GM19238 (cell line): Measurements from ENCODE around the gene TAOK3.
"Not testable (repeated sequence)": the region's sequence is repeated elsewhere in the genome, so short reads cannot be mapped to it uniquely, and the experiment has no call there.

ENCODE experiments used
- DNase-seq: peaks from one replicate; pipeline ENCODE4 v3.0.0; 2011; ENCODE audit warnings: low spot score; ENCODE audit not compliant: insufficient read length

Gene TAOK3

DNA sequence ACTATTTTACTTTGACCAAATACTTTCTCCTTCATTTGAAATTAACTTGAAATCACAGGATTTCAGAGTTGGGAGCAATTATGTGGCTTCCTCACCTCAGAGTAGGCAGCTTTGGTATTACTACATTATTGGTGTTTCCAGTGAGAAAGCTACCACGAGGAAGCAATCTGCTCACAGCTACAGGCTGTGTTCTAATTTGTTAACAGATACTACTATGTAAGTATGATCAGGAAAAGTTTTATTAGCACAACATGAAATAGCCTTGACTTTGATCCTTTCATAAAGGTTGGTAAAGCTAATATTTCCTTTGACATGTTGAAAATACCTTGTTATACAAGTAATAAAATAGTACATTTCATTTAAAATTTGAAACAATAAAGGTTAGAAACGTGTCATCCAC lies 30.6 kb downstream of the TAOK3 start:
- DNase-seq: no peak

- DNase-seq: no peak
These were observed 35.4 kb downstream of the TAOK3 start for GRCh38 chr12:118337194-118337838.

DNA sequence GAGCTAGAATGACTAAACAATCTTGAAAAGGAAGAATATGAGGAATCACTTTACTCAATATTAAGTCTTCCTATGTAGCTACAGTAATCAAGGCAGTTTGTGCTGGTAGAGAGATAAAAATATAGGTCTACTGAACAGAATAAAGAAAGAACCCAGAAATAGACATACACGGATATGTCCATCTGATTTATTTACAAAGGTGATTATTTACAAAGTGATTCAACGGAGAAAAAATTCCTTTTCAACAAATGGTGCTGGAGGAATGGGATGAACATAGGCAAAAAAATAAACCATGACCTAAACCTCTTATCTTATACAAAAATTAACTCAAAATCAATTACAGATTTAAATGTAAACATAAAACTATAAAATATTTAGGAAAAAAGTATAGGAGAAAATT lies 36.6 kb downstream of the TAOK3 start:
- no peak for DNase-seq

DNA sequence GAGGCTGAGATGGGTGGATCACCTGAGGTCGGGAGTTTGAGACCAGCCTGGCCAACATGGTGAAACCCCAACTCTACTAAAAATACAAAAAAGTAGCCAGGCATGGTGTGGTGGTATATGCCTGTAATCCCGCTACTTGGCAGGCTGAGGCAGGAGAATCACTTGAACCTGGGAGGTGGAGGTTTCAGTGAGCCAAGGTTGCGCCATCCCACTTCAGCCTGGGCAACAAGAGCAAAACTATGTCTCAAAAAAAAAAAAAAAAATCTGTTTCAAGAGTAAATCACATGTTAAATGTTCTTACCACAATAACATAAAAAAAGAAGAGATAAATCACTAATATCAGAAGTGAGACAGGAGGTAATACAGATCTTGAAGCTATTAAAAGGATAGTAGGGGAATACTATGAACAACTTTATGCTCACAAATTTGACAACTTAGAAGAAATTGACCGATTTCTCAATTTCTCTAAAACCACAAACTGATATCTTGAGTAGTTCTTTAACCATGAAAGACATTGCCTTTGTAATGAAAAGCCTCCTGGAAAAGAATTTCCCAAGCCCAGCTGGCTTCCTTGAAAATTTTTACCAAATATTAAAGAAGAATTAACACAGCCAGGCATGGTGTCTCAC lies 37.7 kb downstream of the TAOK3 start:
- DNase-seq: no peak

DNA sequence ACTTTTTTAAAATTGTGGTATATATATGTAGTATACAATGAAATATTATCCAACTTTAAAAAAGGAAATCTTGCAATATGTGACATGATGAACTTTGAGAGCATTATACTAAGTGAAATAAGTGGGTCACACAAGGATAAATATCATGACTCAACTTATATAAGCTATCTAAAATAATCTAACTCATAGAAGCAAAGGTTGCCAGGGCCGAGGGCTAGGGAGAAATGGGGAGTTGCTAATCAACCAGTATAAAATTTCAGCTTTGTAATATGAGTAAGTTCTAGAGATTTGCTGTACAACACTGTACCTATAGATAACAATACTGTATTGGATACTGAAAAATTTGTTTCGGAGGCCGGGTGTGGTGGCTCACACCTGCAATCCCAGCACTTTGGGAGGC lies 38.5 kb downstream of the TAOK3 start:
- no peak for DNase-seq

GRCh38 chr12:118332511-118332910 lies 40.2 kb downstream of the TAOK3 start:
- DNase-seq: no peak

DNA sequence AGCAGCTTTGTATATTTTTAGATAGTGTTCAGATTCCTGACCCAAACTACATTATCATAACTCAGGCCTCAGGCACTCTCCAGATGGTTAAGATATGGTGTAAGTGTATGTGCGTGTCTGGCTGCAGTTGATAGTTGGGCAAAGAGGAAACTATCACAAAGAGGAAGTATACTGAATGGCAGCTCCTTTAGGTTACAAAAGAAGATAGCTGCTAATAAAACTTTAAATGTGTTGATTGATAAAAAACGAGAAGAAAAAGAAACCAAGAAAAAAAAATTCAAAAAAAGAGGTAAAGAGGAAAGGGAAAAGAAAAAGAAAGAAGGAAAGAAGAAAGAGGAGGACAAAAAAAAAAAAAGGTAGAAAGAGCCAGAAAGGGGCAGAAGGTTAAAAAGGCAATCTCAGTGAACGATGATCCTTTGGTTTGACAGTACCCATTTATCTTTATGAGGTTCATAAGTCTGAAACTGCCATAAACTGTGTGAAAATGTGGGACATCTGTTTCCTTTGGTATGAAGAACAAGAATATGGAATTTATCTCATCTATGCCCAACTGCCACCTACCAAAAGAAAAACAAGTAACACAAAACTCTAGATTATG lies 42.2 kb downstream of the TAOK3 start:
- DNase-seq: no peak

DNA sequence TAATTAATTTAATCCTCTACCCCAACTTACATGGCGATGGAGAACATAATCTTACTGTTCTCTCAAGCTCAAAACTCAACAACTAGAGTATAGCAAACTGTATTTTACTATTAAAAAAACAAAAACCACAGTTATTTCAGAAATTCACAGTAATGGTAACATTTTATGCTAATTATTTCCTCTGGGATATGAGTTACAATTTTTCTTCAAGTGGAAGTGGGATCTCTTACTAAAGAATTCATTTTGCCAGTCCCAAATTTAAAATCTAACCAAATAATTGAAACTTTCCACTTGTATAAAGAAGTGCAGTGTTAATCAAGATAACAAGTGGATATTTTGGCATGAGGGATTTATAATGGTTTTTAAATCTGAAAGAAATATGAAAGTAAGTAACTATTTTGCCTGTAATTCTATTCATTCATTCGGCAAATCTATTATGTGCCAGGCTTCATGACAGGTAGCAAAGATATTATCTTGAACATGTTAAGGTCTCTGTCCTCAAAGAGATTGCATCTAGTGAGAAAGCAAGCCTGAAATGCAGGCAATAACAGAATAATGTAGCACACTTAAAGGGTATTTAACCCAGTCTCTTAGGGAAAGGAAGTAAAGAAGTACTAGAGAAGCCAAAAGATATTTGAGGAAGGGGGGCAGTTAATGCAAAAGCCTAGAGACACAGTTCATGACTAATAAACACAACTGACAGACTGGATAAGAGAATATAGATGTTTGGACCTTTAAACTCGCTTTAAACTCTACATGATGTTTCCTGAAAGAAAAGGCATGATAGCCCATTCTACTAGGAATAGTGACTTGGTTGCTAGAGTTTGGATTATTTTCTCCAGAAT lies 44.0 kb downstream of the TAOK3 start:
- no peak for DNase-seq

DNA sequence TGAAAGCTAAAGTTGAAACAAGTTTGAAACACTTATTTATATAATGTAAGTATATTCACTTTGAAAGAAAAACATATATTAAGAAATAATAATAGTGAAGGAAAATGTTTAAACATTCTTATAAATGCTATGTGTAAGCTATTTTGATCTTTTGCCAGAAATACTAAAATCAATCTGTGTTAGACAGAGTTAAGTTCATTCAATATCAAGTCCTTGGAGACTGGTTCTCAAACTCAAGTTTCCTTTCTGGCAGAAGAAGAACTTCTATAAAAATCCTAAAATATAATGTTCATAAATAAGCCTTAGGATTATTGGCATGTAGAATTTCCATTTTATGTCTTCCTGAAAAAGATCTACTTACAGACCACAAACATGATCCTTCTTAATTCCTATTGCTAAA lies 45.3 kb downstream of the TAOK3 start:
- no peak for DNase-seq

GRCh38 chr12:118326991-118327390 lies 45.7 kb downstream of the TAOK3 start:
- DNase-seq: no peak

GRCh38 chr12:118325081-118325480 lies 47.6 kb downstream of the TAOK3 start:
- DNase-seq: no peak

- DNase-seq: no peak
These were observed 53.1 kb downstream of the TAOK3 start for GRCh38 chr12:118319627-118320026.

- DNase-seq: no peak
These were observed 54.0 kb downstream of the TAOK3 start for GRCh38 chr12:118318744-118319143.

DNA sequence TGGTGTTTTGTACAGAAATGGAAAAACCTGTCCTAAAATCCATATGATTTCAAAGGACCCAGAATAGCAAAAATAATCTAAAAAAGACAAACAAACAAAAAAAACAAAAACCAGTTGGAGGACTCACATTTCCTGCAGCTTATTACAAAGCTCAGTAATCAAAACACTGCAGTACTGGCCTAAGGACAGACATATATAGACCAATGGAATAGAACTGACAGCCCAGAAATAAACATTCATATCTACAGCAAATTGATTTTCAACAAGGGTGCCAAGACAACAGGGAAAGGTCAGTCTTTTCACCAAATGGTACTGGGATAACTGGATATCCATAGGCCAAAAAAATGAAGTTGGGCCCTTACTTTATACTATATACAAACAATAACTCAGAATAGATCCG lies 55.0 kb downstream of the TAOK3 start:
- no peak for DNase-seq

GRCh38 chr12:118315821-118316220 lies 56.9 kb downstream of the TAOK3 start:
- DNase-seq: no peak

DNA sequence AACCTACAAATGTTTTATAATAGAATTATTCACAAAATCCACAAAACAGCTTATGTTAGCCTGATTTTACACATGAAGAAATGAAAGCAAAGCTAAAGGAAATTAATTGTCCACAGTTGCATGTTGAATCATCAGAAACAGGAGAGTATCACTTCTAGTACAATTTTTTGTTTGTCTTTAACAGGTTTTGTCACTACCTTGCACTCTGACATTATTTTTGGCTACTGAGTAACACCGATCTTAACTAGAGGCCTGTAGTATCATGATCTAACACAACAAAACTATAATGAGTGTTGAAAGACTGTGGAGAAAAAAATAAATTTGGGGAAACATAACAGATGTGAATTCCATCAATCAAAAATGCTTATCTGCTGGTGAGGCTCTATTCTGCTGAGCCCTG lies 60.1 kb downstream of the TAOK3 start:
- DNase-seq: no peak

DNA sequence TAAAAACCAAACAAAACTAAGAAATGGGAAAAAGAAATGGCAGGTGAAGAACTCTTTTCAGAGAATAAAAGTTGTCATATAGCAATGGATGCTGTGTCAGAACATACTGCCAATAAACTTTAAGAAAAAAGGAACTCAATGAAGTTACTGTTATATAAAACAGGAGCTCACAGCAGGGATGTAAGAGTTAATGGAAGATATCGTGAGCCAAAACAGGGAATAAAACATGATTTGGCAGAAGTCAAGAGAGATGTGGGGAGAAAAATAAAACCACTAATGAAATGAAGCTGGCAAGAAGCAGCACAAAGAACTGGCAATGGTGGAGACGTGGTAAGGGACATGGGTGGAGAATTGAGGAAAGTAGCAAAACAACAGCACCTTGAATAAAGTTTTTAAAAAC lies 61.0 kb downstream of the TAOK3 start:
- DNase-seq: no peak

DNA sequence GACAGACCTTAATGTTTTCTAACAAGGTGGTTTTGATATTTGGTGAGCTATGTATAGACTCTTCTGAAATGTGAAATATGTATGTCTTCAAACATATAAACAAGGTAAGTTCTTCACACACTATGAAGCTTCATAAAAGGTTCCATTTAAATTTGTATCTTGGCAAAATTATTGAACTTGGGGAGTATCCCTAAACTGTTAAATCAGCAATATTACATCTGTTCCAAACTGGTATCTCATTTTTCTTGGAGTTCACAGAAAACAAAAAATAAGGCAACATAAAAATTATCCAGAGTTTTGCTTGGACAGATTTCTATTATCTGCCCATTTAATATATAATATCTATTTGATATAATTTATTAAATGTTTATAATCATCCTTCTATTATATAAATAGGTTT lies 62.4 kb downstream of the TAOK3 start:
- no peak for DNase-seq

DNA sequence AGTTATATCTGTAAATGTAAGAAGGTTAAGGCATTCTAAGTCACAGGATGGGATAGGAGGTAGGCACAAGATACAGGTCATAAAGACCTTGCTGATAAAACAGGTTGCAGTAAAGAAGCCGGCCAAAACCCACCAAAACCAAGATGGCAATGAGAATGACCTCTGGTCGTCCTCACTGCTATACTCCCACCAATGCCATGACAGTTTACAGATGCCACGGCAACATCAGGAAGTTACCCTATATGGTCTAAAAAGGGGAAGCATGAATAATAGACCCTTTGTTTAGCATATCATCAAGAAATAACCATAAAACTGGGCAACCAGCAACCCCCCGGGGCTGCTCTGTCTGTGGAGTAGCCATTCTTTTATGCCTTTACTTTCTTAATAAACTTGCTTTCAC lies 64.7 kb downstream of the TAOK3 start:
- not testable (repeated sequence) for DNase-seq

- DNase-seq: no peak
These were observed 65.4 kb downstream of the TAOK3 start for GRCh38 chr12:118307069-118307954.

DNA sequence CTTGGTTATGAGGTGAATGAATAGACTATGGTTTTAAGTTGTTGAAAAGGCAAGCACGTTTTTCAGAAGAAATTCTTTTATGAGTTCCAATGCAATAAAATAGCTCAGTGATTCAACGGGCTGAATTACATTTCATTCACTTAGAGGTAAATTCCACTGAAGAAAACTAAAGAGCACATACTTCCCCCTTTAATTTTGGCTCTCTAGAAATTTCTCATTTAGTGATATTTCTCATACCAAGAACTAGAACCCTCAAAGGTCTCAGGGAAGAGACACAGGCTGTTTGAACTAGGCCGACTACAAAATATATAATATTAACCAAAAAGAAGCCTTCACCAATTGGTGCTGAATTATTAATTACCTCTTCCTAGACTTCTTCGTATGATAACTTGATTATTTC lies 68.6 kb downstream of the TAOK3 start:
- DNase-seq: no peak
